H1 (cell line): ENCODE measurements around the gene PDE4B. TPM values are rescaled to one million over a fixed set of nuclear protein-coding genes. Genes with fewer than 3 reads are reported as not detected.

ENCODE experiments used
- CTCF ChIP-seq, 3 experiments: IDR thresholded peaks; 1 replicate in 2 of 3; 2 replicates in 1 of 3; pipeline versions ENCODE4 v1.5.1 to v1.6.1; 2011; ENCODE audit warnings: low read length in 3 of 3, mild to moderate bottlenecking in 3 of 3, inconsistent platforms in 2 of 3, low read depth in 1 of 3, moderate library complexity in 1 of 3; ENCODE audit not compliant: insufficient read depth in 1 of 3; ENCODE audit errors: control extremely low read depth in 1 of 3
- MAFK ChIP-seq: IDR thresholded peaks from 2 replicates; pipeline ENCODE4 v1.6.1; 2012; ENCODE audit warnings: low read depth, mild to moderate bottlenecking, improper control_type of control experiment, low read length
- SAP30 ChIP-seq: fragments of 300-600 bp; sonication (generic); IDR thresholded peaks from 2 replicates; pipeline ENCODE4 v1.7.1; 2012; ENCODE audit warnings: low read length, moderate library complexity, mild to moderate bottlenecking, inconsistent platforms; ENCODE audit not compliant: insufficient read depth, insufficient replicate concordance
- SIRT6 ChIP-seq: IDR thresholded peaks from one replicate; pipeline ENCODE4 v1.7.1; 2012; ENCODE audit warnings: low read length, inconsistent platforms
- polyA plus RNA-seq, 7 experiments: library from polyadenylated mRNA; depleted of rRNA in 3 of 7; stranded (reverse) in 5 of 7; unstranded in 2 of 7; fragments of >200 nt in 5 of 7; fragments of 200-250 nt in 2 of 7; gene quantifications; 1 replicate in 5 of 7; 2 replicates in 1 of 7; 4 replicates in 1 of 7; pipeline versions ENCODE4 v1.2.1 to v1.2.3, GENCODE V29; 2011 to 2013; ENCODE audit warnings: missing spikeins in 2 of 7, mixed read lengths in 2 of 7
- total RNA-seq: library from RNA; stranded (reverse); fragmentation: NEBNext Ultra II Directional; extraction: Animal tissue kit (Norgen Biotek cat#: 25700); gene quantifications from 2 replicates; pipeline ENCODE4 v1.2.1, GENCODE V29; 2021

Gene PDE4B
- total and polyA plus RNA-seq, 2 of the 8 experiments (the other 6 are each of a cell fraction or from before 2014, with no cell fraction given): 5.0 to 15.1 TPM

GRCh38 chr1:66207484-66207883 is 414.8 kb downstream of the PDE4B start (continued):
- TF ChIP-seq SIRT6 (no peak), MAFK (no peak), CTCF (IDR thresholded peaks at IDR 0.05; ENCODE audit: control extremely low read depth in 1 of 3, insufficient read depth in 1 of 3, low read depth in 1 of 3, low read length in 3 of 3) (no peak), SAP30 (no peak)
